ENCODE data around the gene GNPTAB.
"Not testable (repeated sequence)": the region's sequence is repeated elsewhere in the genome, so short reads cannot be mapped to it uniquely, and the experiment has no call there.

Gene GNPTAB

DNA sequence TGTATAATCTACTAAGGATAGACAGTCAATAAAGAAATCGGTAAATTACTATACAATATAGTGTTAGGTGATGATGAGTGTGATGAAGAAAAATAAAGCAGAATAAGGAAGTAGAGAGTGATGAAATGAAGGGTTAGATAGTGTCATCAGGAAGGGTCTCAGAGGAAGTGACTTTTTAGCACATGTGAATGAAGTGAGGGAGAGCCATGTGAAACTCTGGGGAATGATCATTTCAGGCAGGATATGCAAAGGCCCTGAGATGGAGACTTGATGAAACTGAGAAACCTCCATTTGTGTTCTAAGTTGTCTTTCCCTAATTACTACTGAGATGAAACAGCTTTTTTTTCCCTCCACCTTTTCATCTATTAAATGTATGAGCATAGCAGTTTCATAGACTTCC is 19.4 kb upstream of the GNPTAB start:
- DNase-seq, result no peak

DNA sequence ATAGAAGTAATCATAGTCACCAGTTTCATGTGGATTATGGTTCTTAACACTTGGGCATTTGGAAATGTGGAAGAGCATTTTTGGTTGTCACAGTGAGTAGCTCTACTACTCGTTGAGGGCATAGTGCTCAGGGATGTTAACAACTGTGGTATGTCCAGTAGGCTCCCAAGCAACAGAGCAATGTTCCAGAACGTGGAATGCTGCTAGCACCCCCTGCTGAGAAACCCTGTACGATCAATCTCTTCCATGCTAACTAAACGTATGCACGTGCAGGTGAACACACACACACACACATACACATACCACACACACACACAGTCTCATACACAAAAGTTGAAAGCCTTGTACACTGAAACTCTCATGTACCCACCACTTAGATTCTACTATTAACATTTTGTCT is 16.6 kb upstream of the GNPTAB start:
- DNase-seq, result no peak

DNA sequence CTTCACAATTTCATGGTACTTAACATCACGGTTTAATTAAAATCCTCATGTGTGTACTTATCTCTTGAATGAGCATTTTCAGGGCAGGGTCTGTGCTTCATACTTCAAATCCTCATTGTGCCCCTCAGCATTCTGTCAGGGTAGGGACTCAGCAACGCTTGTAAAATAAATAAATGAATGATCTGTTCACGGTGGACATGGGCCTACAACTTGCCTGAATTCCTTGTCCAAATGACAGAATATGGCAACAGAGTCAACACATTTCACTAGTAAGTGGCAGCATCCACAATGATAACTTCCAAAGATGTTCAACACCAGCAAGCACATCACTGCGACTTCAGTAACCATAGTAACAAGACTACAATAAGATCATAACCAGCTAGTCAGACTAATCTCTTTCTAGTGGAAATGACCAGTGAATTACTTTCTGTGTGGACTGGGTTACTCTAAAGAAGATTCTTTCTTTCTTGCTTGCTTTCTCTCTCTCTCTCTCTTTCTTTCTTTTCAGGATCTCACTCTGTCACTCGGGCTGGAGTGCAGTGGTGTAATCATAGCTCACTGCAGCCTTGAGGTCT is 14.5 kb upstream of the GNPTAB start:
- no peak for DNase-seq

GRCh38 chr12:101841069-101841468 is 10.3 kb upstream of the GNPTAB start:
- no peak for DNase-seq

DNA sequence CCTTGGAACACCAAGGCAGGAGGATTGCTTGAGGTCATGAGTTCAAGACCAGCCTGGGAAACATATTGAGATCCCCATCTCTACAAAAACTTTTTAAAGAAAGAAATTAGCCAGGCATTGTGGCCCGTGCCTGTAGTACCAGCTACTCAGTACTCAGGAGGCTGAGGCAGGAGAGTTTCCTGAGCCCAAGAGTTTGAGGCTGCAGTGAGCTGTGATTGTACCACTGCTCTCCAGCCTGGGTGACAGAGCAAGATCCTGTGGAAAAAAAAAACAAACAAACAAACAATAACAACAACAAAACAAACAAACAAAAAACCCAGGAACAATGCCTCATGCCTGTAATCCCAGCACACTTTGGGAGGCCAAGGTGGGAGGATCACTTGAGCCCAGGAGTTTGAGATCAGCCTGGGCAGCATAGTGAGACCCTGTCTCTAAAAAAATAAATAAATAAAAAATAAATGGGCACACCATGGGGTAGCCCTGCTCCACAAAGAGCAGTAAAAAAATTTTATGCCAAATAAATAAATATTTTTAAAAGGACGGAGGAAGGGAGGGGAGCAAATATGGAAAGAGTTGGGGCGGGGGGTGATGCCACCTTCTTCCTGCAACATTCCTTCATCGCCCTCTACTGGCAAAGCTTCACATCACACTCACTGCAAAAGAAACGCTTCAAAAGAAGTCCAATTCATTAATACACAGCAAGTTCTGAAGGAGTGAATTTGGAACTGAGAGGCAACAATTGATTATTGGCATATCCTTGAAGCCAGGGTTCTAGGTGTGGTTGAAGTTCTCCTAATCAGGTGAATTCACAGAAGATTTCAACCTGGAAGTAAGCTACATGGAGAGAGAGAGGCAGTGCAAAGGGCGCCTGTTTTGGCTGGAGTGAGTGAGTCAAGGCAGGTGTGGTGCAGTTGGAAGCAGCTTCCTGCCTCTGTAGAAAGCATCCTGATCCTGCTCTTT is 8.8 kb upstream of the GNPTAB start:
- DNase-seq, result no peak

GRCh38 chr12:101838628-101839323 is 8.0 kb upstream of the GNPTAB start:
- no peak for DNase-seq

DNA sequence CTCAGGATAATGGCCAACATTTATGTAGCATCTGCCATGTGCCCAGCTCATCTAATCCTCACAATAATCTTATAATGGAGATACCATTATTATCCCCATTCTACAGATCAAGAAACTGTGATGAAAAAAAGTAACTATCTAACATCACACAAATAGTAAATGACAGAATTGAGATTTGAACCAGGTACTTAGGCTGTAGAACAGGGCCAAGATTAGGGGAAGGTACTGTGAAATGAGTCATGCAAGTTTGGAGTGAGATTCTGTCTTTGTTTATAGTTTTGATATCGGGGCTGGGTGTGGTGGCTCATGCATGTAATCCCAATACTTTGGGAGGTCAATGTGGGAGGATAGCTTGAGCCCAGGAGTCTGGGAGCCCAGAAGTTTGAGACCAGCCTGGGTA is 1.3 kb upstream of the GNPTAB start:
- no peak for DNase-seq

GRCh38 chr12:101829639-101830366 is 956 bp downstream of the GNPTAB start:
- no peak for DNase-seq

- DNase-seq, result no peak
These were observed 2.1 kb downstream of the GNPTAB start for GRCh38 chr12:101828463-101829196.

DNA sequence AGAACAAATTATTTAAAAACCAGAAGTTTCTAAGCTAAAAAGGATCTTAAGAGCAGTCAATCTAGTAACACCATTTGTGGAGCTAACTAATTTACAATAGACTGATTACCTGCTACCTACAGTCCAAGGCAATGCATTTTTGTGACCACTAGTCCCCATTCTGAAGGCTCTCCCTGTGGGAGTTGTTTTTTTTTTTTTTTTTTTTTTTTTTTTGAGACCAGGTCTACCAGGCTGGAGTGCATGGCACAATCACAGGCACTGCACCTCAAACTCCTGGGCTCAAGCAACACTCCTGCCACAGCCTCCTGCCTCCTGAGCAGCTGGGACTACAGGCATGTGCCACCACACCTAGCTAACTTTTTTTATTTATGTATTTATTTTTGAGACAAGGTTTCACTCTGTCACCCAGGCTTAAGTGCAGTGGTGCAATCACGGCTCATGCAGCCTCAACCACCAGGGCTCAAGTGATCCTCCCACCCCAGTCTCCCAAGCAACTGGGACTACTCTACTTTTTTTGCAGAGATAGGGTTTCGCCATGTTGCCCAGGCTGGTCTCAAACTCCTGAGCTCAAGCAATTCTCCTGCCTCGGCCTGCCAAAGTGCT is 3.9 kb downstream of the GNPTAB start:
- no peak for DNase-seq

DNA sequence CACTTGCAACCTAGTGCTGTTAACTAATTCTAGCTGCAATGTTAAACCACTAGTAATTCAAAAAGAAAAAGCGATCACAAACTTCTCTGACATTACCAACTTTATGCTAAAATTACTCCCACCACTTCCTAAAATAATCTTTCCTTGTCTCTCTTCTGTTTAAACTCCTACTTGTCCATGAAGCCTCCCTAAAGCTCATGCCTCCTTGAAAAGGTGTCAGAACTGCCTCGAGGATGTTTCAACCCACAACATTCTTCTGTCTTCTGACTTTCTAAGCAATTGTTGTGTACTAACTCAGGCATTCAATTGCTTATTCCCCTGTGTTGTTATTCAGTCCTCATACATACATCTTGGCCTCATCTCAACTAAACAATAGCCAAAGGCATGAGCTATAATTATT is 5.9 kb downstream of the GNPTAB start:
- no peak for DNase-seq

GRCh38 chr12:101823891-101824290 is 6.9 kb downstream of the GNPTAB start:
- DNase-seq, result no peak

DNA sequence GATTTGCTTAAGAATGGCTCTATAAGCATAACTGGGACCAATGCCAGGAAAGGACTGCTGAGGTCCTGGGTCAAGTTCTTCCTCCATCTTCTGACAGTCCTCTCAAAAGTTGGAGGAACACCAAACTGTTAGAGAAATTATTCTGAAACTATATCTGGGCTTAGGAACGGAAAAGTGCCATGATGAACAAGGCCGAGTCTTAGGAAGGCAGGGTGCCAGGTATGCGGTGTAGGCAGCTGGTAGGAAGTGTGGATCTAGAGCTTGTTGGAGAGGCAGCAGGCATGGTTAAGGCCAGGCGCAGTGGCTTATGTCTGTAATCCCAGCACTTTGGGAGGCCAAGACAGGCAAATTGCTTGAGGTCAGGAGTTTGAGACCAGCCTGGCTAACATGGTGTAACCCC is 7.7 kb downstream of the GNPTAB start:
- DNase-seq, result no peak

DNA sequence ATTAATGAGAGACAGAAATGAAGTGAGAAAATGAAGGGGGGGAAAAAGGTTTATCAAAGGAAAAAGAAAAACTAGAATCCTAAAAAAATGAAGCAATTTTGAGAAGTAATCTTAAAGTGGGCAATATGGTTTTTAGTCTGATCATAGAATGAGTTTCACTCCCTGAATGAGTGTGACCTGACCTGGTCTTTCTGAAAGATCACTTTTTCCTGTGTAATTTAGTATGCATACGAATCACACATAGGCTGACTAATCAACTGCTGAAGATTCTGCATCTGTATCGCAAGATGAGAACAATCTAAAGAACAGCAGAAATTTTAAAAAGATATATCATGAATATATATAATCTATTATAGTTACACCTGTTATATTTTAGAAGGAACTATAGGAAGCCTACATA is 11.3 kb downstream of the GNPTAB start:
- DNase-seq, result no peak

- DNase-seq, result not testable (repeated sequence)
These were observed 12.1 kb downstream of the GNPTAB start for GRCh38 chr12:101818689-101819088.

- no peak for DNase-seq
These were observed 17.6 kb downstream of the GNPTAB start for GRCh38 chr12:101813117-101813516.

DNA sequence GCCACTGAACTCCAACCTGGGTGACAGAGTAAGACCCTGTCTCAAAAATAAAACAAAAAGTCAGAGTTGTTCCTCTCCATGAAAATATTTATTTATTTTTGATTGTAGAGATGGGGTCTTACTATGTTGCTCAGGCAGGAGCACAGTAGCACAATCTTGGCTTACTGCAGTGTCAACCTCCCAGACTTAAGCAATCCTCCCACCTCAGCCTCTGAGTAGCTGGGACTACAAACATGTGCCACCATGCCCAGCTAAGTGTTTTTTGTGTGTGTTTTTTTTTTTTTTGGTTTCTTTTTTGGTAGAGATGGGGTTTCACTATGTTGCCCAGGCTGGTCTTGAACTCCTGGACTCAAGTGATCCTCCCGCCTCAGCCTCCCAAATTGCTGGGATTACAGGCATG is 18.0 kb downstream of the GNPTAB start:
- DNase-seq, result not testable (repeated sequence)

DNA sequence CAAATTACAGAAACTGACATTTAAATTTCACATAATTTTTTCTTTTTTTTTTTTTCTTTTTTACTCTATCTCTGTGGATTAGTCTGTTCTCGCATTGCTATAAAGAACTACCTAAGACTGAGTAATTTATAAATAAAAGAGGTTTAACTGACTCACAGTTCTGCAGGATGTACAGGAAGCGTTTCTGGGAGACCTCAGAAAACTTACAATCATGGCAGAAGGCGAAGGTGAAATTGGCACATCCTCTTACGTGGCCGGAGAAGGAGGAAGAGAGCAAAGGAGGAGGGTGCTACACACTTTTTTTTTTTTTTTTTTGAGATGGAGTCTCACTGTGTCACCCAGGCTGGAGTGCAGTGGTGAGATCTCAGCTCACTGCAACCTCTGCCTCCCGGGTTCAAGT is 19.4 kb downstream of the GNPTAB start:
- not testable (repeated sequence) for DNase-seq

DNA sequence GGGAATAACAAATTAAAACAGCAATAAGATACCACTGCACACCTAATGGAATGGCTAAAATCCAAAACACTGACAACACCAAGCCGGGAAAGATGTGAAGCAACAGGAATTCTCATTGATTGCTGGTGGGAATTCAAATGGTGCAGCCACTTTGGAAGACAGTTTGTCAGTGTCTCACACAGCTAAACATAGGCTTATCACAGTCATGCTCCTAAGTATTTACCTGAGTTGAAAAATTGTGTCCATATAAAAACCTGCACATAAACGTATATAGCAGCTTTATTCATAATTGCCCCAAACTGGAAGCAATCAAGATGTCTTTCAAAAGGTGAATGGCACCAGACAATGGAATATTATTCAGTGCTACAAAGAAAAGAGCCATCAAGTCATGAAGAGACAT is 21.6 kb downstream of the GNPTAB start:
- no peak for DNase-seq

- DNase-seq, result no peak
These were observed 24.5 kb downstream of the GNPTAB start for GRCh38 chr12:101806265-101806664.

- no peak for DNase-seq
These were observed 26.4 kb downstream of the GNPTAB start for GRCh38 chr12:101804409-101804808.

DNA sequence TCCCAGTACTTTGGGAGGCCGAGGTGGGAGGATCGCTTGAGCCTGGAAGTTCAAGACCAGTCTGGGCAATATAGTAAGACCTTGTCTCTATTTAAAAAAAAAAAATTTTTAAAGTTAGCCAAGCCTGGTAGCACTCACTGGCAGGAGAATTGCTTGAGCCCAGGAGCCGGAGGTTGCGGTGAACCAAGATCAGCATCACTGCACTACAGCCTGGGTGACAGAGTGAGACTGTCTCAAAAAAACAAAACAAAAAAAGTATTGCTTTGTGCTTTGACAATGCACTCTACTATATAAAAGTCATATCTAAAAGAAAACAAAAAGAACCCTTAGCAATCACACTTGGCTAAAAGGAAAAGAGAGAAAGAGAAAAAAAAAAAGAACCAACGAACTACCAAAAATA is 26.8 kb downstream of the GNPTAB start:
- no peak for DNase-seq

All from NCI-H2171 (cell line).